BLaER1 treated with 17β-estradiol and CSF1 and Interleukin-3, amounts not matched to agents 10 nM and 100 nM (cell line): Measurements from ENCODE around the gene MPLKIP.
A peak's percentile ranks its signal among the peaks of the same experiment; 100 is the strongest.
"Not testable (repeated sequence)": the region's sequence is repeated elsewhere in the genome, so short reads cannot be mapped to it uniquely, and the experiment has no call there.

Source experiments
- H3K27ac ChIP-seq, 11 experiments: shearing (Covaris generic); formaldehyde crosslinking; 2 replicates each; pipeline ENCODE4 v1.8.1; 2022
- H3K27me3 ChIP-seq, 11 experiments: shearing (Covaris generic); formaldehyde crosslinking; 2 replicates each; pipeline ENCODE4 v1.8.1; 2022
- H3K36me3 ChIP-seq, 11 experiments: shearing (Covaris generic); formaldehyde crosslinking; 2 replicates each; pipeline ENCODE4 v1.8.1; 2022
- H3K4me1 ChIP-seq, 10 experiments: shearing (Covaris generic); formaldehyde crosslinking; 2 replicates each; pipeline ENCODE4 v1.8.1; 2022
- H3K4me2 ChIP-seq, 11 experiments: shearing (Covaris generic); formaldehyde crosslinking; 2 replicates each; pipeline ENCODE4 v1.8.1; 2022
- H3K4me3 ChIP-seq, 10 experiments: shearing (Covaris generic); formaldehyde crosslinking; 2 replicates each; pipeline ENCODE4 v1.8.1; 2022
- H3K9ac ChIP-seq, 11 experiments: shearing (Covaris generic); formaldehyde crosslinking; 2 replicates each; pipeline ENCODE4 v1.8.1; 2022
- H3K9me3 ChIP-seq, 11 experiments: shearing (Covaris generic); formaldehyde crosslinking; replicated peaks in 1 of 11; 2 replicates each; pipeline ENCODE4 v1.8.1; 2022
- H4K20me1 ChIP-seq, 11 experiments: shearing (Covaris generic); formaldehyde crosslinking; 2 replicates each; pipeline ENCODE4 v1.8.1; 2022
- Cebpa-rat ChIP-seq, 11 experiments: shearing (Covaris generic); IDR thresholded peaks; 2 replicates each; pipeline ENCODE4 v1.8.1; 2022

MPLKIP gene

GRCh38 chr7:40134428-40135316, at the start of gene MPLKIP, which contains the start of gene SUGCT:
Gene MPLKIP, minus strand, starts transcription at chr7:40134622. Its CDS starts 55 bp downstream, at chr7:40134567.
Gene SUGCT, plus strand, starts transcription at chr7:40135005.
- Histone ChIP-seq H3K27ac (peak within 1 kb of the TSS; percentile 92 to 98 (median 96)), H3K4me1 (peaks cover 11 to 31% (median 22%) of the 10 kb centered on the region in 10 experiments), H4K20me1 (peaks cover 2 to 36% (median 30%) of the 10 kb centered on the region in 11 experiments; a peak in 14 of 22 replicates), H3K4me2 (peak within 1 kb of the TSS; percentile 75 to 97 (median 82)), H3K36me3 (peaks cover 10 to 35% (median 22%) of the 10 kb centered on the region in 11 experiments; a peak in 17 of 22 replicates), H3K9ac (peak within 1 kb of the TSS; percentile 94 to 99 (median 98)), H3K4me3 (peak within 1 kb of the TSS; percentile 81 to 99 (median 91)), H3K9me3 (peaks cover 6 to 20% (median 14%) of the 10 kb centered on the region in 11 experiments; a peak in 20 of 22 replicates), H3K27me3 (no peaks in the 10 kb centered on the region)
- no peak for TF ChIP-seq Cebpa-rat (IDR thresholded peaks at IDR 0.05)

DNA sequence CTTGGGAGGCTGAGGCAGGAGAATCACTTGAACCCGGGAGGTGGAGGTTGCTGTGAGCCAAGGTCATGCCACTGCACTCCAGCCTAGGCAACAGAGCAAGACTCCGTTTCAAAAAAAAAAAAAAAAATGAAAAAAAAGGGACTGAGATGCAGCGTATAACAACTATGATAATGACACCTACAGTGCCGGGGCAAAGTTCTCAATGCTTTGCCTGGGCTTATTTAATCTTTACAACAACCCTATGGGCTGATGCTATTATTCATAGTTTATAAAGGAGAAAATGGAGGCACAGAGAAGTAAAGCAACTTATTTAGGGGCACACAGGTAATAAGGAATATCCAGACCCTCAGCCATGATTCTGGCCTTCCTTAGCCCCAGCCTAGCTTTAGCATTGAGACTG, 48.0 kb upstream of the MPLKIP start:
- no peak for TF ChIP-seq Cebpa-rat (IDR thresholded peaks at IDR 0.05)
- H3K4me1 ChIP-seq = peaks cover 0 to 3% (median 0%) of the 10 kb centered on the region in 10 experiments; a peak in 1 of 20 replicates
- no peak overlapping the region for H3K9ac ChIP-seq
- H3K27ac ChIP-seq = no peak overlapping the region
- no peaks in the 10 kb centered on the region for H4K20me1 ChIP-seq
- H3K4me2 ChIP-seq = no peak overlapping the region
- H3K27me3 ChIP-seq = no peaks in the 10 kb centered on the region
- no peak overlapping the region for H3K4me3 ChIP-seq
- no peaks in the 10 kb centered on the region for H3K9me3 ChIP-seq
- no peaks in the 10 kb centered on the region for H3K36me3 ChIP-seq

DNA sequence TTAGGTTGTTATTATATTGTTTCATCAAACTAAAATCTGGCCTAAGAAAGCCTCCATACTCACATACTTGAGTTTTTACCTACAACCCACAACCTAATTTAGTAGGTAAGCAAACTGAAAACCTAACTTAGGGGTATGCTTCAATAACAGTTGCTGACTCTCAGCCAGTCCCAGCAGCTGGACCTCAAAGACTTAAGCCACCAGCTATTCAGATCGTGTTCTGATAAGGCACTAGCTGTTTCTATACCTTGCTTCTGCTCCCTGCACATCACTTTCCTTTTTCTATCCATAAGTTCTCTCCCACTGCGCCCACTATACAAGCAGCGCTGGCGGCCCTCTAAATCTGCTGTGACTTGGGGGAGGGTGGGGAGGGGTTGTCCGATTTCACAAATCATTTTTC, 42.6 kb upstream of the MPLKIP start:
- H3K4me3 ChIP-seq = no peak overlapping the region
- no peak overlapping the region for H3K4me2 ChIP-seq
- H3K4me1 ChIP-seq = peaks cover 0 to 3% (median 0%) of the 10 kb centered on the region in 10 experiments; a peak in 1 of 20 replicates
- no peaks in the 10 kb centered on the region for H4K20me1 ChIP-seq
- H3K36me3 ChIP-seq = no peaks in the 10 kb centered on the region
- H3K27ac ChIP-seq = no peak overlapping the region
- no peak overlapping the region for H3K9ac ChIP-seq
- no peak for TF ChIP-seq Cebpa-rat (IDR thresholded peaks at IDR 0.05)
- no peaks in the 10 kb centered on the region for H3K9me3 ChIP-seq
- H3K27me3 ChIP-seq = no peaks in the 10 kb centered on the region

DNA sequence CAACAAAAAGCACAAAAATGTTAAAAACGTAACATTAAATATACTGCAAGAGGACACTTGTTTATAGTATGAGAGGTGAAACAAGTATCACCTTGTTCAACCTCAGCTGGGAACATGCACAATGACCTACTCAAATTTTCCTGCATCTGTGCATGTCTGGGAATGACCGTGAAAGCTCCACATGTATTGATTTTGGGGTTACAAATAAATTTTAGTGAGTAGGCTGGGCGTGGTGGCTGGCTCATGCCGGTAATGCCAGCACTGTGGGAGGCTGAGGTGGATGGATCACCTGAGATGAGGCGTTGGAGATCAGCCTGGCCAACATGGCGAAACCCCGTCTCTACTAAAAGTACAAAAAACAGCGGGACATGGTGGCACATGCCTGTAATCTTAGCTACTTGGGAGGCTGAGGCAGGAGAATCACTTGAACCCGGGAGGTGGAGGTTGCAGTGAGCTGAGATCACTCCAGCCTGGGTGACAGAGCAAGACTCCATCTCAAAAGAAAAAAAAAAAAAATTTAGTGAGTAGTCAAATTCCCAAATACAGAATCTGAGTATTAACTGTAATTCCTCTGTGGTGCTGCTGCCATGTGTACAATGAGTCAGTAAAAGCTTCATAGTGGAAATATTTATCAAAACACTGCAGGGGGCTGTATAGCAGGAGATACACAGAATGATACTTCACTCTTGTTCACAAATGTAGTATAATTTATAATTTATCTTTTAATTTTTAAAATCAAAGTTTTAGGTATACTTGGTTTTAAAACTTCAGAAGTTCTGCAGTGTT, 41.5 kb upstream of the MPLKIP start:
- no peaks in the 10 kb centered on the region for H3K9me3 ChIP-seq
- no peak overlapping the region for H3K4me3 ChIP-seq
- H4K20me1 ChIP-seq = no peaks in the 10 kb centered on the region
- H3K36me3 ChIP-seq = no peaks in the 10 kb centered on the region
- H3K4me2 ChIP-seq = no peak overlapping the region
- no peak overlapping the region for H3K9ac ChIP-seq
- H3K27ac ChIP-seq = no peak overlapping the region
- no peaks in the 10 kb centered on the region for H3K27me3 ChIP-seq
- TF ChIP-seq Cebpa-rat (IDR thresholded peaks at IDR 0.05) = no peak
- peaks cover 0 to 3% (median 0%) of the 10 kb centered on the region in 10 experiments; a peak in 1 of 20 replicates for H3K4me1 ChIP-seq

DNA sequence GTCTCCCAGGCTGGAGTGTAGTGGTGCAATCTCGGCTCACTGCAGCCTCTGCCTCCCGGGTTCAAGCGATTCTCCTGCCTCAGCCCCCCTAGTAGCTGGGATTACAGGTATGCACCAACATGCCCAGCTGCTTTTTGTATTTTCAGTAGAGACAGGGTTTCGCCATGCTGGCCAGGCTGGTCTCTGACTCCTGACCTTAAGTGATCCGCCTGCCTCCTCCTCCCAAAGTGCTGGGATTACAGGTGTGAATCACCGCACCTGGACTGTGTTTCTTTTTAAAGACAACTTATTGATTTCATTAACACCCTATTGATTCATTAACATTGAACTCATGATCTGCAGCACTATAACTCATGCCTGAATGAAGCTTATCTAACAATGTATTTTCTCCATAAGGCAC, 40.8 kb upstream of the MPLKIP start:
- not testable (repeated sequence) for H3K4me3 ChIP-seq, H3K9ac ChIP-seq, H4K20me1 ChIP-seq, H3K27me3 ChIP-seq, H3K9me3 ChIP-seq, H3K27ac ChIP-seq, H3K4me1 ChIP-seq, H3K4me2 ChIP-seq, H3K36me3 ChIP-seq

DNA sequence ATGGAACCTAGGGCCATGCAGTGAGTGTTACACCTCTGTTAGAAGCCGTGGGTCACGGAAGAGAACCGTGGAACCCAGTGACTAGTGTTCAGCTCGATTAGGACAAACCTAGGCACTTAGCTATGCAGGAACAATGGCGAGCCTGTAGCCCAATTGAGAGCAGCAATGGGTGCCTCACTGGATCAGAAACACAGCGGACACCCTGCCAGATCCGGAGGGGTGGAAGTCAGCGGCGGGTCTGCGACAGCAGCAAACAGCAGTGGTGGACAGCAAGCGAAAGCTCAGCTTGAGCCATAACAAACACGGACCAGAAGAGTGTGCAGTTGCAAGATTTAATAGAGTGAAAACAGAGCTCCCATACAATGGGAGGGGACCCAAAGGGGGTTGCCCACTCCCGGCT, 38.7 kb upstream of the MPLKIP start:
- not testable (repeated sequence) for H3K9me3 ChIP-seq, H3K4me2 ChIP-seq, H3K27ac ChIP-seq, H3K4me3 ChIP-seq, H3K36me3 ChIP-seq, H3K27me3 ChIP-seq, H4K20me1 ChIP-seq, H3K9ac ChIP-seq, H3K4me1 ChIP-seq

GRCh38 chr7:40168266-40168665, 33.8 kb upstream of the MPLKIP start:
- not testable (repeated sequence) for H3K9ac ChIP-seq, H3K27me3 ChIP-seq, H4K20me1 ChIP-seq, H3K4me2 ChIP-seq, H3K4me1 ChIP-seq, H3K9me3 ChIP-seq, H3K36me3 ChIP-seq, H3K27ac ChIP-seq, H3K4me3 ChIP-seq

DNA sequence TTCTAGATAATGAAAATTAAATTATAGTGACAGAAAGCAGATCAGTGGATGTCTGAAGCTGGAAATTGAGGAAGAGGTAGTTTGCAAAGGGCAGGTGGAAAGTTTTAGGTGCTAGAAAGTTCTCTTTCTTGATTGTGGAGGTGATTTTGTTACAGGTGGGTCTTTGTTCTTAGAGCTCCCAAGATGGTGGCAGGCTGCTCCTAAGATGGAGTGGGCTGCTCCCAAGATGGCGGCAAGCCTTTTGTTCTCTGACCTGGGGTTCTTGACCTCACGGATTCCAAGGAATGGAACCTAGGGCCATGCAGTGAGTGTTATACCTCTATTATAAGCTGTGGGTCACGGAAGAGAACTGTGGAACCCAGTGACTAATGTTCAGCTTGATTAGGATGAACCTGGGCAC, 32.9 kb upstream of the MPLKIP start:
- TF ChIP-seq Cebpa-rat (IDR thresholded peaks at IDR 0.05) = no peak
- no peak overlapping the region for H3K4me2 ChIP-seq
- H3K9me3 ChIP-seq = peaks cover 0 to 4% (median 0%) of the 10 kb centered on the region in 11 experiments; a peak in 1 of 22 replicates
- no peaks in the 10 kb centered on the region for H3K36me3 ChIP-seq
- H4K20me1 ChIP-seq = no peaks in the 10 kb centered on the region
- no peaks in the 10 kb centered on the region for H3K27me3 ChIP-seq
- H3K27ac ChIP-seq = no peak overlapping the region
- H3K4me1 ChIP-seq = no peaks in the 10 kb centered on the region
- no peak overlapping the region for H3K4me3 ChIP-seq
- no peak overlapping the region for H3K9ac ChIP-seq

- no peak overlapping the region for H3K4me2 ChIP-seq
- H3K9ac ChIP-seq = no peak overlapping the region
- no peaks in the 10 kb centered on the region for H3K4me1 ChIP-seq
- H3K4me3 ChIP-seq = no peak overlapping the region
- no peaks in the 10 kb centered on the region for H4K20me1 ChIP-seq
- H3K27ac ChIP-seq = no peak overlapping the region
- TF ChIP-seq Cebpa-rat (IDR thresholded peaks at IDR 0.05) = no peak
- no peaks in the 10 kb centered on the region for H3K36me3 ChIP-seq
- no peaks in the 10 kb centered on the region for H3K27me3 ChIP-seq
- peaks cover 0 to 4% (median 0%) of the 10 kb centered on the region in 11 experiments; a peak in 1 of 22 replicates for H3K9me3 ChIP-seq
Measured at GRCh38 chr7:40165216-40165615, 30.8 kb upstream of the MPLKIP start.
